Muscle layer of colon (tissue), 2 donors: ENCODE results near the gene BRICD5.
A peak's percentile ranks its signal among the peaks of the same experiment; 100 is the strongest.

Experiments used
- H3K27ac ChIP-seq: one replicate; pipeline ENCODE4 v1.7.0; 2013; ENCODE audit warnings: low read depth, mild to moderate bottlenecking, low read length, moderate library complexity
- H3K27me3 ChIP-seq, 2 donors: one replicate each; pipeline ENCODE4 v1.7.0; 2013; ENCODE audit warnings: low read length in 2 of 2, mild to moderate bottlenecking in 2 of 2; ENCODE audit not compliant: insufficient read depth in 2 of 2, control insufficient read depth in 1 of 2
- H3K36me3 ChIP-seq: one replicate; pipeline ENCODE4 v1.7.0; 2013; ENCODE audit warnings: mild to moderate bottlenecking, low read length; ENCODE audit not compliant: insufficient read depth
- H3K4me1 ChIP-seq: one replicate; pipeline ENCODE4 v1.7.0; 2013; ENCODE audit warnings: mild to moderate bottlenecking, low read length; ENCODE audit not compliant: insufficient read depth
- H3K4me3 ChIP-seq, 2 donors: one replicate each; pipeline ENCODE4 v1.7.0; 2013; ENCODE audit warnings: low read length in 2 of 2, low read depth in 1 of 2, mild to moderate bottlenecking in 1 of 2, moderate library complexity in 1 of 2
- H3K9ac ChIP-seq: one replicate; pipeline ENCODE4 v1.7.0; 2013; ENCODE audit warnings: low read length
- H3K9me3 ChIP-seq: one replicate; pipeline ENCODE4 v1.7.0; 2013; ENCODE audit warnings: mild to moderate bottlenecking, low read length
- donor health status: abdominal sarcoma.
- donor health status: Adenocarcinoma of cecum.

Gene BRICD5

DNA sequence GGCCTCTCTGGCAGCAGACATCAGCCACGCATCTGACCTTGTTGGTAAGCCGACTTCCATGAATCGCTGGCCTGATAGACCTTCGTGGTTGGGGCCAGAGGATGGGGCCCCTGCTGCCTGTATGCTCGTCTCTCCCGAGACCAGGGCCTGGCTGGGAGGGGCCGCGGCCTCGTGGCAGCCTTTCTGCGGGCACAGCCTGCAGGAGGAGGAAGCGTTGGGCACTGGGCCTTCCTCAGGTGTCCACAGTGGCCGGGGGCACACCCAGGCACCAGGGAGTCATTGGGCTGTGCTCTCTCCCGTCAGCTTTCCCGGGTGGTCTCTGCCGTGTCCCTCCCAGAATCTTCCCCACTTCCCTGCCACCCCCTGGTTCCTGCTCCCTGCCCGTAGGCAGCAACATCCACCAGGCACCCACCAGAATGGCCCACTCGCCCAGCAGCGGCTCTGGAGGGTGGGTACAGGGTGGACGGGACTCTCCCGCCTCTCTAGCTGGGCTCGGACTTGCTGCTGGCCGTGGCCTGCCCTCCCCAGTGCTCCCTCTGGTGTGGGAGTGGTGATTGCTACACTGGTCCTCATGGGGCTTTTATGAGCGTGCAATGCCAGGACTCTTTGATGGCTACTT, 19.1 kb upstream of the BRICD5 start:
- no peaks in the 10 kb centered on the region for H3K9me3 ChIP-seq
- H3K27ac ChIP-seq = no peak overlapping the region
- H3K4me1 ChIP-seq = peaks cover 14% of the 10 kb centered on the region
- H3K36me3 ChIP-seq = peaks cover 49% of the 10 kb centered on the region
- H3K4me3 ChIP-seq = no peak overlapping the region
- peaks cover 0 to 15% of the 10 kb centered on the region in 2 donors for H3K27me3 ChIP-seq
- no peak overlapping the region for H3K9ac ChIP-seq

DNA sequence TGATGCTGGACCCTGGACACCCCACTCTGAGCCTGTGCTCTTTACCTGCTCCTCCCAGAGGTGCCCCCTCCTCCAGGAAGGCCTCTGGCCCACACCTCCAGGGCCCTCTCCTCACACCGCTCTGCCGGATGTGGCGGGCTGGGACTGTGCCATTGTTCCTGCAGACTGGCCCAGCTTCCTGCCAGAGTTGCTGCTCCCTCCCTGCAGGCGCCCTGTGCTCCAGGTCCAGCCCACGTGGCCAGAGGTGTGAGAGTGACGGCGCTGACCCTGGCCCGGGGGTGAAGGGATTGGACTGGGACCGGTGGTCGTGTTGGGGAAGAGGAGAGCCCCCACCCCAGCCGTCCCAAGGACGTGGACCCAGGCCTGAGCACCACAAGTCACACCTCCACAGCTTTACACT, 18.4 kb upstream of the BRICD5 start:
- Histone ChIP-seq H3K9me3 (no peaks in the 10 kb centered on the region), H3K36me3 (peaks cover 46% of the 10 kb centered on the region), H3K27ac (no peak overlapping the region), H3K4me1 (peaks cover 20% of the 10 kb centered on the region), H3K27me3 (peaks cover 0 to 15% of the 10 kb centered on the region in 2 donors), H3K9ac (no peak overlapping the region), H3K4me3 (no peak overlapping the region)

DNA sequence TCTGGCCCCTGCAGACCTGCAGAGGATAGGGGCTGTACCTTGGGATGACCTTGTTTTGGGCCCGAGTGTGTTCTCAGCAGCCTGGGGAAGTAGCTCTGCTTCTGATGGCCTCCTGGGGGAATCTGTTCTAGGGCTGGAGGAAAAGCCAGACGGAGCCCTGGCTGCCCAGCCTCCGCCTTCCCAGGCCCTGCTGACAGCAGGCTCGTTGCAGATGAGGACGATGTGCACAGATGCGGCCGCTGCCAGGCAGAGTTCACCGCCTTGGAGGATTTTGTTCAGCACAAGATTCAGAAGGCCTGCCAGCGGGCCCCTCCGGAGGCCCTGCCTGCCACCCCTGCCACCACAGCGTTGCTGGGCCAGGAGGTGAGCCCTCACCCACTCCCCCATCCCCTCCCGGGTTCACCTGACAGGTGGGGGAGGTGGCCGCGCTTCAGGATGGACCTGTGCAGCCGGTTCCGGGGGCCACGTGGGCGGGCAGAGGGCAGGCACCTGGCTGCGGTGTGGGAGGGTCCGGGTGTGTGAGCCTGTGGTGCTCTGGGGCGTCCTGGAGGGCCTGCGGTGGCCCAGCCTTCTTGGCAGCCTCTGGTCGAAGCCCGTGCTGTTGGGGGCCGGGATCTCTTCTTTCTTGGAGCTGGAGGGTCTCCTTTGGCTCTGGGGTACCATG, 17.6 kb upstream of the BRICD5 start:
- H3K4me3 ChIP-seq = no peak overlapping the region
- H3K27ac ChIP-seq = no peak overlapping the region
- H3K27me3 ChIP-seq = peaks cover 0 to 8% of the 10 kb centered on the region in 2 donors
- H3K4me1 ChIP-seq = peaks cover 21% of the 10 kb centered on the region
- H3K9me3 ChIP-seq = no peaks in the 10 kb centered on the region
- peaks cover 38% of the 10 kb centered on the region for H3K36me3 ChIP-seq
- no peak overlapping the region for H3K9ac ChIP-seq

DNA sequence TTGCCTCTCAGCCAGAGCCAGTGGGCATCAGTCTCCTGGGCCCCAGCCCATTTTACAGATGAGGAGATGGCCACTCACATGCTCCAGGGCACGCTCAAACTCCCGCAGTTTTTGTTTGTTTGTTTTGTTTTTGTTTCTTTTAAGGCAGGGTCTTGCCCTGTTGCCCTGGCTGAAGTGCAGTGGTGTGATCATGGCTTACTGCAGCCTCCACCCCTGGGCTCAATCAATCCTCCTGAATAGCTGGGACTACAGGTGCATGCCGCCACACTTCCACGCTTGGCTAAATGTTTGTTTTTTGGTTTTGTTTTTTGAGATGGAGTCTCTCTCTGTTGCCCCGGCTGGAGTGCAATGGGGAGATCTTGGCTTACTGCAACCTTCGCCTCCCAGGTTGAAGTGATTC, 16.3 kb upstream of the BRICD5 start:
- no peaks in the 10 kb centered on the region for H3K27me3 ChIP-seq
- peaks cover 25% of the 10 kb centered on the region for H3K36me3 ChIP-seq
- no peaks in the 10 kb centered on the region for H3K9me3 ChIP-seq
- no peak overlapping the region for H3K27ac ChIP-seq
- no peak overlapping the region for H3K9ac ChIP-seq
- peaks cover 21% of the 10 kb centered on the region for H3K4me1 ChIP-seq
- no peak overlapping the region for H3K4me3 ChIP-seq

DNA sequence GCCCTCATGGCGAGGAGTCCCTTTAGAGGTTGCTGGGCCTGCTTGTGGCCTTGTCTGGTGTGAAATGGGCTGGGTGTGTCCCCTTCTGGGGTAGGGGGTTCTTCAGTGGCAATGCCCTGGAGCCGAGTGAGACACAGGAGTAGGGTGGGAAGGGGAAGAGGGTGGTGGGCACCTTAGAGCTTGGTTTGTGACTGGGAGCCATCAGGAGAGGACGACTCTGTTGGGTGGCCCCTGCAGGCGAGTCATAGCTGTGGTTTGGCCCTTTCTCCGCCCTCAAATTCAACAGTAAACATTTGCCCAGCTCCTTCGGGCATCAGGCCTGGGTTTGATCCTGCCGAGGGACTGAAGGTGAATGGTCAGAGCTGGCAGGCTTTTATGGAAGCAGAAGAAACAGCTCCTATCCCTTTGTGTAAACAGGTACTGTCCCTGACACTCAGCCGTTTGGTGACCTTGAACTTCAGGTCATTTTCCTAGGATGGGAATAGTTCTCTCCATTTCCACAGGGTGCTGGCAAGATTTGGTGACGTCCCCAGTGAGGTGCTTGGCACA, 15.7 kb upstream of the BRICD5 start:
- no peak overlapping the region for H3K27ac ChIP-seq
- no peaks in the 10 kb centered on the region for H3K9me3 ChIP-seq
- peaks cover 19% of the 10 kb centered on the region for H3K36me3 ChIP-seq
- no peaks in the 10 kb centered on the region for H3K27me3 ChIP-seq
- no peak overlapping the region for H3K4me3 ChIP-seq
- H3K9ac ChIP-seq = no peak overlapping the region
- H3K4me1 ChIP-seq = peaks cover 21% of the 10 kb centered on the region

DNA sequence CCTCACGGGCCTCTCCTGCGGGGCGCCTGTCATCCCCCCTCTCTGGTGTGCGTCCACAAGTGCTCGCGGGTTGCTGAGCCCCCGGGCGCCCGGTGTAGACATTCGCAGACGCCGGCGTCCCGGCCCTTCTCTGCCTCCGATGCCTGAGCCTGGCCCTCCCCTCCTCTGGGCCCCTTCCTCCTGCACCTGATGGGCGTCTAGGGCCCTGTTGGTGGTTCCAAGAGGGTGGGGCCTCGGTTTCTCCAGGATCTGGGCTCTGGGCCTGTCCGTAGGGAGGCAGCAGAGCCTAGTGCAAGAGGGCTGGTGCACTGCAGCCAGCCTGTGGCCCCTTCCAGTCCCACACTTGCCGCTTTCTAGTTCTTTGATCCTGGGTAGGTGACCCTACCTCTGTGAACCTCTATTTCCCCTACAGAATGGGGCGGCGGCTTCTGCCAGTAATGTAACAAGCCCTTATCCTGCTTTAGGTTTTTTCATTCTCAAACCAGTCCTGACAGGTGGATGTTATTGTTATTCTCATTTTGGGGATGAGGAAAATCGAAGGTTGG, 13.4 kb upstream of the BRICD5 start:
- H3K9ac ChIP-seq = peak overlapping the region; percentile 78
- no peaks in the 10 kb centered on the region for H3K9me3 ChIP-seq
- H3K27me3 ChIP-seq = no peaks in the 10 kb centered on the region
- peak overlapping the region; percentile 94 for H3K27ac ChIP-seq
- peak overlapping the region; percentile 85 to 99 for H3K4me3 ChIP-seq
- H3K36me3 ChIP-seq = peaks cover 4% of the 10 kb centered on the region
- H3K4me1 ChIP-seq = peaks cover 21% of the 10 kb centered on the region

DNA sequence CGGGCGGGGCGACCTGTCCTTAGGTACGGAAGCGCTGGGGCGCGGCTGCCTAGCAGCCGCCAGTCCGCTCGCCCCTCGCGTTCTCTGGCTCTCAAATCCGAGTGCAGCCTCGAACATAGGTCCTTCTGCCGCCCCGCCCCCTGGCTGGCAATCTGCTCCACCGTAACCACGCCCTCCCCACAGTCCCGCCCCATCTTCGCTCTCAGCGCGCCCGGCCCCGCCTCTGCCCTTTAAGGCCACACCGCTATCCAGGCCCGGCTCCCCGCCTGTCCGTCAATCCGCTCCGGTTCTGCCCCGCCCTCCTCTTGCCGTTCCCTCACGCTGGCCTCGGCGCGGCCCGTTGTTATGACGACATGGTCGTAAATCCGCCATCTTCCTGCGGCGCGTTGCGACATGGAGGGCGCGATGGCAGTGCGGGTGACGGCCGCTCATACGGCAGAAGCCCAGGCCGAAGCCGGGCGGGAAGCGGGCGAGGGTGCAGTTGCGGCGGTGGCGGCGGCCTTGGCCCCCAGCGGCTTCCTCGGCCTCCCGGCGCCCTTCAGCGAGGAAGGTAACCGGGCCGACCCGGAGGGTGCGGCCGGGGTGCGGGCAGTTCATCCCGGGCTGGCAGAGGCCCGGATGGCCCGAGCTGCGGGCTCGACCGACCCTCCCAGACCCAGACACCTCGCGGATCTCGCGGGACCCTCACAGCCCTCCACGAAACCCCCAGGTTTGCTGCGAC, 12.7 kb upstream of the BRICD5 start, which contains the start of gene E4F1:
E4F1 (plus strand) TSS at position 371 of the 721 bp plus-strand sequence; CDS start at position 394, 23 bp downstream.
- Histone ChIP-seq H3K9me3 (no peaks in the 10 kb centered on the region), H3K27ac (peak within 1 kb of the TSS; percentile 94), H3K27me3 (no peaks in the 10 kb centered on the region), H3K9ac (peak within 1 kb of the TSS; percentile 78), H3K4me1 (peaks cover 21% of the 10 kb centered on the region), H3K4me3 (peak within 1 kb of the TSS; percentile 85 to 99), H3K36me3 (no peaks in the 10 kb centered on the region)

DNA sequence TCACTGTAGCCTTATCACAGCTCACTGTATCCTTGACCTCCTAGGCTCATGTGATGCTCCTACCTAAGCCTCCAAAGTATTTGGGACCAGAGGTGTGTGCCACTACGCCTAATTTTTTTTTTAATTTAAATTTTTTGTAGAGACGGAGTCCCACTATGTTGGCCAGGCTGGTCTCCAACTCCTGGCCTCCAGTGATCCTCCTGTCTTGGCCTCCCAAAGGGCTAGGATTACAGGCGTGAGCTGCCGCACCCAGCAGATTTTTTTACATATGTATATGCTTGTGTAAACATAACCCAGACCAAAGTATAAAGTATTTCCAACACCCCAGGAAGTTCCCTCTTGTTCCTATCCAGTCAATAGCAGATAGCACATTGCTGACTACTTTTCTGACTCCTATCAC, 5.7 kb upstream of the BRICD5 start:
- no peaks in the 10 kb centered on the region for H3K9me3 ChIP-seq
- no peak overlapping the region for H3K9ac ChIP-seq
- no peaks in the 10 kb centered on the region for H3K36me3 ChIP-seq
- H3K27ac ChIP-seq = no peak overlapping the region
- H3K4me1 ChIP-seq = peaks cover 12% of the 10 kb centered on the region
- H3K4me3 ChIP-seq = no peak overlapping the region
- no peaks in the 10 kb centered on the region for H3K27me3 ChIP-seq

DNA sequence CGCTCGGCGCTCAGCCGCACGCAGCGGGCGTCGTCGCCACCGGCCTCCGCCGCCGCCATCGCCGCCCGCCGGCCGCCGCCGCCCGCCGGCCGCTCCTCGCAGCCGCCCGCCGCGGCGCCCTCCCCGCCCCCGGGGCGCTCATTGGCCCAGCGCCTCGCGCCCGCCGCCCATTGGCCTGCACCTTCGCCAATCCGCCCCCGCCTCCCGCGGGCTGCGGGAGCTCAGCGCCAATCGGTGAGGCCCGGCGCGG, 4.0 kb upstream of the BRICD5 start, which contains the start of gene PGP:
PGP (minus strand) TSS at position 122 of the 250 bp plus-strand sequence; CDS start at position 59, 63 bp downstream.
- Histone ChIP-seq H3K9ac (peak within 1 kb of the TSS; percentile 21), H3K4me1 (peaks cover 12% of the 10 kb centered on the region), H3K4me3 (peak within 1 kb of the TSS; percentile 63 to 80), H3K27me3 (no peaks in the 10 kb centered on the region), H3K36me3 (no peaks in the 10 kb centered on the region), H3K9me3 (no peaks in the 10 kb centered on the region), H3K27ac (peak within 1 kb of the TSS; percentile 88)

DNA sequence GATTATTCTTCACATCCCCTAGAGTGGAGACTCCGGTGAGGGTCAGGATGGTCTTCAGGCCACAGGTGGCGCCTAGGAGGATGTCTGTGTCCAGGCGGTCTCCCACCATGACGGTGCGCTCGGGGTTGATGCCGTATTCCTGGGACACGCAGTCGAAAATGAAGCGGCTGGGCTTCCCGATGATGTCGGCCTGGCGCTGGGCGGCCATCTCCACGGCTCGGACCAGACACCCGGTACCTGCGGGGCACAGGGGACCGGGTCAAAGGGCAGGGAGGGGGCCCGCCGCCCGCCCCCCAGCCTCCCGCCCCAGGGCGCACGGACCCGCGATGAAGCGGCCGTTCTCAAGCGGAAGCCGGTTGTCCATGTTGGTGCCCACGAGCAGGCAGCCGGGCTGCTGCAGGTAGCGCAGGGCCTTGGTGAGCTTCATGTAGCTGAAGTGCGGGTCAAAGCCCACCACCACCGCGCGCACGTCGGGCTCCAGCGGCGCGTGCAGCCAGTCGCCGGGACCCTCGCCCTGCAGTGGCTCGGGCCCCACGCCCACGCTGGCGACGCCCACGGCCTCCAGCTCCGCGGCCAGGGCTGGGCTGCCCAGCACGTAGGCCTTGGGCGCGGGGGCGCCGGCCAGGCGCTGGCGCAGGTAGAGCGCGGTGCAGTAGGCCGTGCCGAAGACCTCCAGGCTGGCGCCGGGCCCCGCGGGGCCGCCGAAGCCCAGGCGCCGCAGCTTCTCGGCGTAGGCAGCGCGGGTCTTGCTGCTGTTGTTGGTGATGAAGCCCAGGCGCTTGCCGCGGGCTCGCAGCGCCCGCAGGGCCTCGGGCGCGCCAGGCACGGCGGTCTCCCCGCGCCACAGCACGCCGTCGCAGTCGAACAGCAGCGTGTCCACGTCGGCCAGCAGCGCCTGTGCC, 3.4 kb upstream of the BRICD5 start:
- Histone ChIP-seq H3K4me3 (peak overlapping the region; percentile 63 to 80), H3K9ac (peak overlapping the region; percentile 21), H3K4me1 (peaks cover 12% of the 10 kb centered on the region), H3K27ac (peak overlapping the region; percentile 78), H3K27me3 (no peaks in the 10 kb centered on the region), H3K9me3 (no peaks in the 10 kb centered on the region), H3K36me3 (peaks cover 2% of the 10 kb centered on the region)
